ENCODE results near the gene NOL7.

DNA sequence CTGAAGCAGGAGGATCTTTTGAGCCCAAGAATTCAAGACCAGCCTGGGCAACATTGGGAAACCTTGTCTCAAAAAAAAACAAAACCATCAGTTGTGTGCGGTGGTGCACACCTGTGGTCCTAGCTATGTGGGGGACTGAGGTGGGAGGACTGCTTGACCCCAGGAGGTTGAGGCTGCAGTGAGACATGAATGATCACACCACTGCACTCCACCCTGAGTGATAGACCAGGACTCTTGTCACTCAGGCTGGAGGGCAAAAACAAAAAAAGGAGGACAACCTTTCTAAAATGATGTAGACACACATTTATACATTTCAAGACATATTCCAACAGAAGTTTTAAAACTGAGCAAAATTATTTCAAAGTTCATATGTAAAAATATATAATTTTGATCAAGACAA, 45.1 kb downstream of the NOL7 start:
- no peak for TF ChIP-seq POLR2A (IDR thresholded peaks at IDR 0.05)
- TF ChIP-seq, protein P1, sequence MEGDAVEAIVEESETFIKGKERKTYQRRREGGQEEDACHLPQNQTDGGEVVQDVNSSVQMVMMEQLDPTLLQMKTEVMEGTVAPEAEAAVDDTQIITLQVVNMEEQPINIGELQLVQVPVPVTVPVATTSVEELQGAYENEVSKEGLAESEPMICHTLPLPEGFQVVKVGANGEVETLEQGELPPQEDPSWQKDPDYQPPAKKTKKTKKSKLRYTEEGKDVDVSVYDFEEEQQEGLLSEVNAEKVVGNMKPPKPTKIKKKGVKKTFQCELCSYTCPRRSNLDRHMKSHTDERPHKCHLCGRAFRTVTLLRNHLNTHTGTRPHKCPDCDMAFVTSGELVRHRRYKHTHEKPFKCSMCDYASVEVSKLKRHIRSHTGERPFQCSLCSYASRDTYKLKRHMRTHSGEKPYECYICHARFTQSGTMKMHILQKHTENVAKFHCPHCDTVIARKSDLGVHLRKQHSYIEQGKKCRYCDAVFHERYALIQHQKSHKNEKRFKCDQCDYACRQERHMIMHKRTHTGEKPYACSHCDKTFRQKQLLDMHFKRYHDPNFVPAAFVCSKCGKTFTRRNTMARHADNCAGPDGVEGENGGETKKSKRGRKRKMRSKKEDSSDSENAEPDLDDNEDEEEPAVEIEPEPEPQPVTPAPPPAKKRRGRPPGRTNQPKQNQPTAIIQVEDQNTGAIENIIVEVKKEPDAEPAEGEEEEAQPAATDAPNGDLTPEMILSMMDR (IDR thresholded peaks at IDR 0.05) = no peak

Data from uterus (tissue), 2 donors.